GM23338 (cell line): ENCODE data around the gene CTXN1. TPM values are rescaled to one million over a fixed set of nuclear protein-coding genes. Genes with fewer than 3 reads are reported as not detected.

ENCODE experiments used
- ATAC-seq: fragments of 200-7000 bp; cut with Tn5 transposase; 3 replicates; pipeline ENCODE4 v1.9.1; 2020
- DNase-seq: peaks from one replicate; pipeline ENCODE4 v3.0.0-alpha.2; 2015; ENCODE audit warnings: low spot score
- H2AFZ ChIP-seq: fragments of 200-600 bp; sonication (generic); 2 replicates; pipeline ENCODE4 v1.8.0; 2016; ENCODE audit warnings: antibody characterized with exemption, mild to moderate bottlenecking, moderate library complexity
- H3F3A ChIP-seq: fragments of 200-600 bp; sonication (generic); replicated peaks from 2 replicates; pipeline ENCODE4 v1.8.0; 2017; ENCODE audit warnings: antibody characterized with exemption, mixed run types, low read depth
- H3K27ac ChIP-seq: fragments of 200-600 bp; sonication (generic); 2 replicates; pipeline ENCODE4 v1.6.1; 2016; ENCODE audit warnings: low read depth
- H3K27me3 ChIP-seq: fragments of 200-600 bp; sonication (generic); 2 replicates; pipeline ENCODE4 v1.8.0; 2016; ENCODE audit warnings: mild to moderate bottlenecking, mixed run types, moderate library complexity; ENCODE audit not compliant: insufficient read depth
- H3K36me3 ChIP-seq: fragments of 200-600 bp; sonication (generic); 2 replicates; pipeline ENCODE4 v1.8.0; 2016; ENCODE audit warnings: mild to moderate bottlenecking; ENCODE audit not compliant: insufficient read depth
- H3K4me1 ChIP-seq: fragments of 200-600 bp; sonication (generic); 2 replicates; pipeline ENCODE4 v1.8.0; 2016; ENCODE audit warnings: mild to moderate bottlenecking, moderate library complexity; ENCODE audit not compliant: insufficient read depth
- H3K4me2 ChIP-seq: fragments of 200-600 bp; sonication (generic); 2 replicates; pipeline ENCODE4 v1.7.1; 2017; ENCODE audit warnings: mixed run types
- H3K4me3 ChIP-seq: fragments of 200-600 bp; sonication (generic); 2 replicates; pipeline ENCODE4 v1.6.1; 2016; ENCODE audit warnings: mixed run types
- H3K79me2 ChIP-seq: fragments of 200-600 bp; sonication (generic); replicated peaks from 2 replicates; pipeline ENCODE4 v1.8.0; 2017; ENCODE audit warnings: mild to moderate bottlenecking; ENCODE audit not compliant: insufficient read depth
- H3K9me2 ChIP-seq: fragments of 200-600 bp; sonication (generic); 2 replicates; pipeline ENCODE4 v1.8.0; 2017; ENCODE audit not compliant: insufficient read depth
- H4K20me1 ChIP-seq: fragments of 200-600 bp; sonication (generic); replicated peaks from 2 replicates; pipeline ENCODE4 v1.8.0; 2017; ENCODE audit warnings: mild to moderate bottlenecking; ENCODE audit not compliant: insufficient read depth
- H3K27ac Mint-ChIP-seq: 2 replicates; pipeline ENCODE4 v1.8.0; 2020; ENCODE audit warnings: inconsistent platforms, mild to moderate bottlenecking, moderate library complexity, mixed read lengths
- H3K27me3 Mint-ChIP-seq: 3 replicates; pipeline ENCODE4 v1.8.0; 2022; ENCODE audit warnings: low read depth, mild to moderate bottlenecking, moderate library complexity, mixed read lengths, inconsistent platforms; ENCODE audit not compliant: insufficient read depth, poor library complexity
- H3K36me3 Mint-ChIP-seq: 3 replicates; pipeline ENCODE4 v1.8.0; 2021; ENCODE audit warnings: low read depth, mild to moderate bottlenecking, inconsistent platforms, moderate library complexity, mixed read lengths
- H3K4me1 Mint-ChIP-seq: 3 replicates; pipeline ENCODE4 v1.8.0; 2020; ENCODE audit warnings: mild to moderate bottlenecking, inconsistent platforms, mixed read lengths
- H3K4me3 Mint-ChIP-seq: 3 replicates; pipeline ENCODE4 v1.8.0; 2021; ENCODE audit warnings: moderate library complexity, mild to moderate bottlenecking, inconsistent platforms, mixed read lengths
- H3K9me3 Mint-ChIP-seq: 3 replicates; pipeline ENCODE4 v1.8.0; 2020; ENCODE audit warnings: moderate library complexity, mild to moderate bottlenecking, inconsistent platforms, mixed read lengths
- CREB1 ChIP-seq: fragments of 250-450 bp; sonication (Bioruptor Pico); IDR thresholded peaks from 2 replicates; pipeline ENCODE4 v1.5.0; 2020; ENCODE audit warnings: low read depth, mild to moderate bottlenecking, moderate library complexity
- CTCF ChIP-seq, 2 experiments: fragments of 200-600 bp in 1 of 2; sonication (generic) in 1 of 2; conservative IDR thresholded peaks; 2 replicates each; pipeline versions ENCODE4 v1.5.1 to v1.6.1; 2016 to 2017; ENCODE audit warnings: antibody characterized with exemption in 2 of 2, low read depth in 2 of 2, mild to moderate bottlenecking in 2 of 2, moderate library complexity in 1 of 2
- ETS1 ChIP-seq: IDR thresholded peaks from 2 replicates; pipeline ENCODE4 v1.6.1; 2016; ENCODE audit warnings: antibody characterized with exemption
- EZH2 ChIP-seq: fragments of 200-600 bp; sonication (generic); IDR thresholded peaks from one replicate; pipeline ENCODE4 v1.8.0; 2017; ENCODE audit warnings: antibody characterized with exemption, mild to moderate bottlenecking, low read depth; ENCODE audit not compliant: unreplicated experiment
- EZH2phosphoT487 ChIP-seq: fragments of 200-600 bp; sonication (generic); IDR thresholded peaks from one replicate; pipeline ENCODE4 v1.8.1; 2018; ENCODE audit warnings: antibody characterized with exemption; ENCODE audit not compliant: unreplicated experiment
- NANOG ChIP-seq: IDR thresholded peaks from 2 replicates; pipeline ENCODE4 v1.6.1; 2016; ENCODE audit warnings: antibody characterized with exemption, borderline replicate concordance
- POLR2AphosphoS5 ChIP-seq: IDR thresholded peaks from 2 replicates; pipeline ENCODE4 v1.6.1; 2016; ENCODE audit warnings: antibody characterized with exemption, low read depth
- REST ChIP-seq: IDR thresholded peaks from one replicate; pipeline ENCODE4 v1.6.1; 2018; ENCODE audit warnings: antibody characterized with exemption; ENCODE audit not compliant: unreplicated experiment
- STAT1 ChIP-seq: IDR thresholded peaks from one replicate; pipeline ENCODE4 v1.6.1; 2016; ENCODE audit warnings: antibody characterized with exemption; ENCODE audit not compliant: unreplicated experiment
- ZNF114 ChIP-seq: fragments of 250-450 bp; sonication (Bioruptor Pico); IDR thresholded peaks from 2 replicates; pipeline ENCODE4 v1.5.0; 2020; ENCODE audit warnings: mild to moderate bottlenecking, moderate library complexity
- ZNF331 ChIP-seq: fragments of 250-450 bp; sonication (Bioruptor Pico); IDR thresholded peaks from 2 replicates; pipeline ENCODE4 v1.5.0; 2020; ENCODE audit warnings: low read depth, mild to moderate bottlenecking, moderate library complexity
- ZNF462 ChIP-seq: fragments of 250-450 bp; sonication (Bioruptor Pico); IDR thresholded peaks from 2 replicates; pipeline ENCODE4 v1.5.0; 2020; ENCODE audit warnings: mild to moderate bottlenecking, moderate library complexity
- polyA plus RNA-seq: library from polyadenylated mRNA; unstranded; fragments of >200 nt; fragmentation: Nextera tagmentation; extraction: Ambion mirVana; gene quantifications from 2 replicates; pipeline ENCODE4 v1.2.1, GENCODE V29; 2016
- total RNA-seq: library from RNA; depleted of rRNA; stranded (reverse); fragments of >200 nt; shearing (Covaris generic); gene quantifications from 2 replicates; pipeline ENCODE4 v1.2.3, GENCODE V29; 2014

The CTXN1 gene
- total and polyA plus RNA-seq, 2 experiments from 2014 or later = 22.5 to 52.4 TPM

- H2AFZ ChIP-seq = no peak overlapping the region
- H3K9me2 ChIP-seq = no peaks in the 10 kb centered on the region
- peaks cover 9% of the 10 kb centered on the region; the same call in 1 of the 2 replicates for H4K20me1 ChIP-seq
- Mint-ChIP-seq H3K9me3 (no peaks in the 10 kb centered on the region), H3K27me3 (peaks cover 26% of the 10 kb centered on the region), H3K4me3 (peak overlapping the region; percentile 19; the same call in 1 of the 3 replicates), H3K27ac (no peak overlapping the region), H3K4me1 (peaks cover 13% of the 10 kb centered on the region), H3K36me3 (peaks cover 20% of the 10 kb centered on the region; the same call in 2 of the 3 replicates)
- H3K4me3 ChIP-seq = no peak overlapping the region
- H3K79me2 ChIP-seq = no peaks in the 10 kb centered on the region
- H3F3A ChIP-seq = peaks cover 31% of the 10 kb centered on the region
- ATAC-seq (no peak), DNase-seq (no peak)
- no peaks in the 10 kb centered on the region for H3K36me3 ChIP-seq
- H3K27me3 ChIP-seq = peaks cover 8% of the 10 kb centered on the region
- peaks cover 4% of the 10 kb centered on the region; the same call in 1 of the 2 replicates for H3K4me1 ChIP-seq
- no peak overlapping the region for H3K4me2 ChIP-seq
- no peak for TF ChIP-seq NANOG
- no peak for TF ChIP-seq POLR2AphosphoS5
- no peak for TF ChIP-seq REST
- no peak for TF ChIP-seq ETS1
- TF ChIP-seq STAT1 = no peak
- TF ChIP-seq CREB1 (CRISPR knock-in tag) = no peak
- TF ChIP-seq ZNF462 (CRISPR knock-in tag) = no peak
- no peak for TF ChIP-seq ZNF114 (CRISPR knock-in tag)
- no peak for TF ChIP-seq EZH2phosphoT487
- TF ChIP-seq ZNF331 (CRISPR knock-in tag) = no peak
- no peak for TF ChIP-seq CTCF (conservative IDR thresholded peaks at IDR 0.05; ENCODE audit: low read depth in 2 of 2)
- TF ChIP-seq EZH2 = no peak
- no peak overlapping the region for H3K27ac ChIP-seq
These were observed 2.4 kb downstream of the CTXN1 start for GRCh38 chr19:7923295-7924191.
